ENCODE data around the gene USP17L17. TPM values are rescaled to one million over a fixed set of nuclear protein-coding genes. Genes with fewer than 3 reads are reported as not detected.
"Not testable (repeated sequence)": the region's sequence is repeated elsewhere in the genome, so short reads cannot be mapped to it uniquely, and the experiment has no call there.

Gene USP17L17
- polyA plus RNA-seq, 1 experiment: not detected

DNA sequence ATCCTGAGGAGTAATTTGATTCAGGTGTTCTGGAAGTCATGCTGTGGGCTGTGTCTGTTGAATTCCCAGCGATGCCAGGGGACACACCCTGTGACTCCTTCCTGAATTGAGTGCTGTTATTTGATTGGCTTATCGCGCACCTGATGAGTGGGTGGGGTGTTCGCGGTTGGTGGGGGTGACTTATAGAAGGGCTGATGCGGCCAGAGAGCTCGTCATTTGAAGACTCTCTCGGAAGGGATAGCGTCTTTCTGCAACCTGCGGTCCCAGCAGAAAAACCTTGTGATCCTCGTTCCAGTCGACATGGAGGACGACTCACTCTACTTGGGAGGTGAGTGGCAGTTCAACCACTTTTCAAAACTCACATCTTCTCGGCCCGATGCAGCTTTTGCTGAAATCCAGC lies 14.1 kb downstream of the USP17L17 start, which contains the start of gene USP17L20:
TSS of gene USP17L20 (plus strand) at position 301 of the 400 bp plus-strand sequence. CDS start at position 301, 0 bp downstream.
- DNase-seq (ENCODE audit: low read depth, low spot score); H3K9me3 ChIP-seq (ENCODE audit: control insufficient read depth, insufficient read depth, low read length); H3K4me3 ChIP-seq (ENCODE audit: low read depth, low read length); H3K27ac ChIP-seq (ENCODE audit: low read depth, low read length); POLR2A ChIA-PET; H3K27me3 ChIP-seq (ENCODE audit: control insufficient read depth, insufficient read depth, low read length); CTCF ChIA-PET: not testable (repeated sequence)

DNA sequence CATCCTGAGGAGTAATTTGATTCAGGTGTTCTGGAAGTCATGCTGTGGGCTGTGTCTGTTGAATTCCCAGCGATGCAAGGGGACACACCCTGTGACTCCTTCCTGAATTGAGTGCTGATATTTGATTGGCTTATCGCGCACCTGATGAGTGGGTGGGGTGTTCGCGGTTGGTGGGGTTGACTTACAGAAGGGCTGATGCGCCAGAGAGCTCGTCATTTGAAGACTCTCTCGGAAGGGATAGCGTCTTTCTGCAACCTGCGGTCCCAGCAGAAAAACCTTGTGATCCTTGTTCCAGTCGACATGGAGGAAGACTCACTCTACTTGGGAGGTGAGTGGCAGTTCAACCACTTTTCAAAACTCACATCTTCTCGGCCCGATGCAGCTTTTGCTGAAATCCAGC lies 18.9 kb downstream of the USP17L17 start, which contains the start of gene USP17L21:
TSS of gene USP17L21 (plus strand) at position 301 of the 400 bp plus-strand sequence. CDS start at position 301, 0 bp downstream.
- H3K9me3 ChIP-seq (ENCODE audit: control insufficient read depth, insufficient read depth, low read length); H3K27ac ChIP-seq (ENCODE audit: low read depth, low read length); DNase-seq (ENCODE audit: low read depth, low spot score); H3K27me3 ChIP-seq (ENCODE audit: control insufficient read depth, insufficient read depth, low read length); CTCF ChIA-PET; H3K4me3 ChIP-seq (ENCODE audit: low read depth, low read length); POLR2A ChIA-PET: not testable (repeated sequence)

- DNase-seq (ENCODE audit: low read depth, low spot score); H3K9me3 ChIP-seq (ENCODE audit: control insufficient read depth, insufficient read depth, low read length); H3K4me3 ChIP-seq (ENCODE audit: low read depth, low read length); H3K27ac ChIP-seq (ENCODE audit: low read depth, low read length); H3K27me3 ChIP-seq (ENCODE audit: control insufficient read depth, insufficient read depth, low read length); POLR2A ChIA-PET; CTCF ChIA-PET: not testable (repeated sequence)
These were observed 23.6 kb downstream of the USP17L17 start, which contains the start of gene USP17L22 for GRCh38 chr4:9267319-9267718. Gene USP17L22 (plus strand): TSS chr4:9267619. CDS start chr4:9267619, 0 bp downstream.

GRCh38 chr4:9271719-9272118 lies 28.0 kb downstream of the USP17L17 start:
- H3K27me3 ChIP-seq (ENCODE audit: control insufficient read depth, insufficient read depth, low read length); CTCF ChIA-PET; DNase-seq (ENCODE audit: low read depth, low spot score); H3K4me3 ChIP-seq (ENCODE audit: low read depth, low read length); H3K9me3 ChIP-seq (ENCODE audit: control insufficient read depth, insufficient read depth, low read length); POLR2A ChIA-PET; H3K27ac ChIP-seq (ENCODE audit: low read depth, low read length): not testable (repeated sequence)

Other genes starting within 250 kb of the USP17L17 start
- gene FAM90A26, start 73.5 kb upstream of the USP17L17 start, polyA plus RNA-seq (2011; rRNA removed): not detected in 2 replicates
- not detected in 2 replicates for gene USP17L10, start 33.2 kb upstream of the USP17L17 start, polyA plus RNA-seq (2011; rRNA removed)
- gene USP17L11, start 28.5 kb upstream of the USP17L17 start, polyA plus RNA-seq (2011; rRNA removed): not detected in 2 replicates
- not detected in 2 replicates for gene USP17L12, start 23.7 kb upstream of the USP17L17 start, polyA plus RNA-seq (2011; rRNA removed)
- not detected in 2 replicates for gene USP17L13, start 19.0 kb upstream of the USP17L17 start, polyA plus RNA-seq (2011; rRNA removed)
- gene USP17L15, start 9.5 kb upstream of the USP17L17 start, polyA plus RNA-seq (2011; rRNA removed): not detected in 2 replicates
- gene USP17L18, start 4.8 kb downstream of the USP17L17 start, polyA plus RNA-seq (2011; rRNA removed): not detected in 2 replicates
- gene USP17L19, start 9.5 kb downstream of the USP17L17 start, polyA plus RNA-seq (2011; rRNA removed): not detected in 2 replicates
- gene USP17L20, start 14.2 kb downstream of the USP17L17 start, polyA plus RNA-seq (2011; rRNA removed): not detected in 2 replicates
- gene USP17L21, start 19.0 kb downstream of the USP17L17 start, polyA plus RNA-seq (2011; rRNA removed): not detected in 2 replicates
- not detected in 2 replicates for gene USP17L22, start 23.7 kb downstream of the USP17L17 start, polyA plus RNA-seq (2011; rRNA removed)
- gene USP17L24, start 81.3 kb downstream of the USP17L17 start, polyA plus RNA-seq (2011; rRNA removed): not detected in 2 replicates
- not detected in 2 replicates for gene USP17L25, start 86.0 kb downstream of the USP17L17 start, polyA plus RNA-seq (2011; rRNA removed)
- not detected in 2 replicates for gene USP17L26, start 90.8 kb downstream of the USP17L17 start, polyA plus RNA-seq (2011; rRNA removed)
- gene USP17L5, start 95.5 kb downstream of the USP17L17 start, polyA plus RNA-seq (2011; rRNA removed): not detected in 2 replicates
- not detected in 2 replicates for gene USP17L27, start 100.3 kb downstream of the USP17L17 start, polyA plus RNA-seq (2011; rRNA removed)
- not detected in 2 replicates for gene USP17L28, start 105.0 kb downstream of the USP17L17 start, polyA plus RNA-seq (2011; rRNA removed)
- not detected in 2 replicates for gene USP17L29, start 109.8 kb downstream of the USP17L17 start, polyA plus RNA-seq (2011; rRNA removed)
- not detected in 2 replicates for gene USP17L30, start 119.2 kb downstream of the USP17L17 start, polyA plus RNA-seq (2011; rRNA removed)
- not detected in 2 replicates for gene DEFB131A, start 200.5 kb downstream of the USP17L17 start, polyA plus RNA-seq (2011; rRNA removed)